Uterus (tissue), 2 donors: ENCODE data around the gene UFSP1.

ENCODE experiments used
- CTCF ChIP-seq, 4 experiments: fragments of 200-600 bp in 2 of 4; fragments of 450-650 bp in 2 of 4; sonication (generic) in 2 of 4; IDR thresholded peaks; one replicate each; pipeline ENCODE4 v1.5.1; 2016 to 2019; ENCODE audit warnings: antibody characterized with exemption in 4 of 4, mild to moderate bottlenecking in 2 of 4, moderate library complexity in 1 of 4
- POLR2A ChIP-seq, 2 donors: fragments of 450-650 bp; IDR thresholded peaks; one replicate each; pipeline ENCODE4 v1.6.1; 2016; ENCODE audit warnings: antibody characterized with exemption in 2 of 2, mild to moderate bottlenecking in 1 of 2, moderate library complexity in 1 of 2

- TF ChIP-seq CTCF (IDR thresholded peaks at IDR 0.05) (no peak), POLR2A (IDR thresholded peaks at IDR 0.05) (no peak)
These were observed 9.7 kb downstream of the UFSP1 start for GRCh38 chr7:100879685-100880261.
